Stimulated activated CD4-positive, alpha-beta T cell treated with anti-CD3 and anti-CD28 coated beads, Interleukin-2, amount 100 ng/mL, for 24 hours (primary cell): ENCODE data around the gene LAMA1.

Source experiments
- DNase-seq, 2 donors: peaks; one replicate each; pipeline ENCODE4 v3.0.0-alpha.2; 2020

The LAMA1 gene

GRCh38 chr18:7037470-7037869 lies 80.1 kb downstream of the LAMA1 start:
- no peak for DNase-seq

GRCh38 chr18:7035807-7036206 lies 81.8 kb downstream of the LAMA1 start:
- DNase-seq, result no peak

GRCh38 chr18:7034924-7035323 lies 82.7 kb downstream of the LAMA1 start:
- DNase-seq, result no peak

- DNase-seq, result no peak
These were observed 85.1 kb downstream of the LAMA1 start for GRCh38 chr18:7032537-7032936.

- no peak for DNase-seq
These were observed 89.0 kb downstream of the LAMA1 start for GRCh38 chr18:7028625-7029024.

- no peak for DNase-seq
These were observed 92.4 kb downstream of the LAMA1 start for GRCh38 chr18:7025194-7025593.

GRCh38 chr18:7023581-7023980 lies 94.0 kb downstream of the LAMA1 start:
- no peak for DNase-seq

- no peak for DNase-seq
These were observed 94.5 kb downstream of the LAMA1 start for GRCh38 chr18:7023063-7023580.

GRCh38 chr18:7021994-7022840 lies 95.4 kb downstream of the LAMA1 start:
- no peak for DNase-seq

- no peak for DNase-seq
These were observed 96.4 kb downstream of the LAMA1 start for GRCh38 chr18:7020995-7021777.

- no peak for DNase-seq
These were observed 100.6 kb downstream of the LAMA1 start for GRCh38 chr18:7017013-7017412.

GRCh38 chr18:7011142-7011541 lies 106.5 kb downstream of the LAMA1 start:
- no peak for DNase-seq

GRCh38 chr18:7004009-7004408 lies 113.6 kb downstream of the LAMA1 start:
- DNase-seq, result no peak

GRCh38 chr18:7002107-7002506 lies 115.5 kb downstream of the LAMA1 start:
- DNase-seq, result no peak

- no peak for DNase-seq
These were observed 117.0 kb downstream of the LAMA1 start for GRCh38 chr18:7000484-7001096.

GRCh38 chr18:6997808-6998207 lies 119.8 kb downstream of the LAMA1 start:
- DNase-seq, result no peak

- no peak for DNase-seq
These were observed 122.7 kb downstream of the LAMA1 start for GRCh38 chr18:6994771-6995430.

- no peak for DNase-seq
These were observed 123.4 kb downstream of the LAMA1 start for GRCh38 chr18:6994056-6994770.

GRCh38 chr18:6992761-6993160 lies 124.8 kb downstream of the LAMA1 start:
- no peak for DNase-seq

- DNase-seq, result no peak
These were observed 134.2 kb downstream of the LAMA1 start for GRCh38 chr18:6983366-6983765.

- no peak for DNase-seq
These were observed 135.2 kb downstream of the LAMA1 start for GRCh38 chr18:6982398-6982797.

GRCh38 chr18:6980363-6980762 lies 137.2 kb downstream of the LAMA1 start:
- no peak for DNase-seq
